ENCODE data around the gene RPL15. TPM values are rescaled to one million over a fixed set of nuclear protein-coding genes. Genes with fewer than 3 reads are reported as not detected.

RPL15 gene
- total RNA-seq, 1 donor from 2014 or later, result 1,411 TPM

DNA sequence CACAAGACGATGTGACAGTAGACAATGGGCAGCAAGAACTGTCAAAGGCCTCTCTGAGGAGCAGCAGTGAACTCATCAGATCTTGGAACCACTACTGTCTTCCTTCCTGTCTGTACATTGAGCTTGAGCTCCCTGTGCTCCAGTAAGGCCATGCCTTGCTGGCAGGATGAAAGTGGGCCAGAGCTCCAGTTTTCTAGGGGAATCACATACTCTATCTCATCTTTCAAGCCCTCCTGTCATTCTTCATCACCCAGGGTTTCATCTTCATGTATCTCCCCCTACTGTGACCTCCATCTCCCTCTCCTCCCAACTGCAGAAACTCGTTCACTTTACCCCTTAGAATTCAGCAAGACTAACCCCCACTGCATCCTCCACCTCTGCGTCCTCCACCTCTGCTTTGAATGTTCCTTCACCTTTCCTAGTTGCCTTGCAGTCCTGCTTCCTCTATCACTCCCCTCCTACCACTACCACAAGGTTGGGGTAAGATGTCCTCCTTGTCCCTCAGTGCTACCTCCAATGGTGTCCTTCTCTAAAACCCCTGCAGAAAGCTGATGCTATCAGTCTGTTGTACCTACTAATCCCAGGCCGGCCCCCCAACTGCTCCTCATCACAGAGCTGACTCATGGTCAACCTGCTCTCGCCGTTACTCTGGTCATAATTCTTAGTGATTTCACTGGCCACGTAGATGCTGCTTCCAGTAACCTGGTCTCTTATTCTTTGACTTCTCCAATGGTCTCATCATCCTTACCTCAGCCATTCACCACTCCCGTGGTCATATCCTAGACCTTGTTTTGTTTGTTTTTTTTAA is 22.5 kb upstream of the RPL15 start:
- no peak for DNase-seq (ENCODE audit: low spot score)
- TF ChIP-seq, protein P1, sequence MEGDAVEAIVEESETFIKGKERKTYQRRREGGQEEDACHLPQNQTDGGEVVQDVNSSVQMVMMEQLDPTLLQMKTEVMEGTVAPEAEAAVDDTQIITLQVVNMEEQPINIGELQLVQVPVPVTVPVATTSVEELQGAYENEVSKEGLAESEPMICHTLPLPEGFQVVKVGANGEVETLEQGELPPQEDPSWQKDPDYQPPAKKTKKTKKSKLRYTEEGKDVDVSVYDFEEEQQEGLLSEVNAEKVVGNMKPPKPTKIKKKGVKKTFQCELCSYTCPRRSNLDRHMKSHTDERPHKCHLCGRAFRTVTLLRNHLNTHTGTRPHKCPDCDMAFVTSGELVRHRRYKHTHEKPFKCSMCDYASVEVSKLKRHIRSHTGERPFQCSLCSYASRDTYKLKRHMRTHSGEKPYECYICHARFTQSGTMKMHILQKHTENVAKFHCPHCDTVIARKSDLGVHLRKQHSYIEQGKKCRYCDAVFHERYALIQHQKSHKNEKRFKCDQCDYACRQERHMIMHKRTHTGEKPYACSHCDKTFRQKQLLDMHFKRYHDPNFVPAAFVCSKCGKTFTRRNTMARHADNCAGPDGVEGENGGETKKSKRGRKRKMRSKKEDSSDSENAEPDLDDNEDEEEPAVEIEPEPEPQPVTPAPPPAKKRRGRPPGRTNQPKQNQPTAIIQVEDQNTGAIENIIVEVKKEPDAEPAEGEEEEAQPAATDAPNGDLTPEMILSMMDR (IDR thresholded peaks at IDR 0.05), result no peak
- Mint-ChIP-seq H3K27ac (ENCODE audit: unreplicated experiment) (no peak overlapping the region), H3K27me3 (ENCODE audit: low read depth) (no peaks in the 10 kb centered on the region), H3K36me3 (ENCODE audit: low read depth) (peaks cover 33% of the 10 kb centered on the region), H3K4me3 (ENCODE audit: unreplicated experiment) (no peak overlapping the region), H3K9me3 (ENCODE audit: low read depth) (no peaks in the 10 kb centered on the region), H3K4me1 (ENCODE audit: low read depth) (no peaks in the 10 kb centered on the region)

DNA sequence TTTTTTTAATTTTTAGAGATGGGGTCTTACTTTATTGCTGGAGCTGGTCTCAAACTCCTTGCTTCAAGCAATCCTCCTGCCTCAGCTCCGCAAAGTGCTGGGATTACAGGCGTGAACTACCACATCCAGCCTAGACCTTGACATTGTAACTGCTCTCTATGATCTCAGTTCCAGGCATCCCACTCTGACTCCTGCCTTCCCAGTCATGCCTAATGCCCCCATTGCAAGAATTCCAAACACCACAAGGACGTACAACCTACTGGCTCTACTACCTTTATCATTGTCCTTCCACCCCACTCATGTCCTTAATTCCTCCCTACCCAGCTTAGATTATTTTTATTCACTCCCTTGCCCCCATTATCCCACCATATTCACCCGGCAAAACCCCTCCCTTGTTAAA is 21.8 kb upstream of the RPL15 start:
- Mint-ChIP-seq H3K4me3 (ENCODE audit: unreplicated experiment) (no peak overlapping the region), H3K4me1 (ENCODE audit: low read depth) (no peaks in the 10 kb centered on the region), H3K36me3 (ENCODE audit: low read depth) (peaks cover 34% of the 10 kb centered on the region), H3K27ac (ENCODE audit: unreplicated experiment) (no peak overlapping the region), H3K9me3 (ENCODE audit: low read depth) (no peaks in the 10 kb centered on the region), H3K27me3 (ENCODE audit: low read depth) (no peaks in the 10 kb centered on the region)
- TF ChIP-seq, protein P1 (IDR thresholded peaks at IDR 0.05), result no peak
- DNase-seq (ENCODE audit: low spot score), result no peak

DNA sequence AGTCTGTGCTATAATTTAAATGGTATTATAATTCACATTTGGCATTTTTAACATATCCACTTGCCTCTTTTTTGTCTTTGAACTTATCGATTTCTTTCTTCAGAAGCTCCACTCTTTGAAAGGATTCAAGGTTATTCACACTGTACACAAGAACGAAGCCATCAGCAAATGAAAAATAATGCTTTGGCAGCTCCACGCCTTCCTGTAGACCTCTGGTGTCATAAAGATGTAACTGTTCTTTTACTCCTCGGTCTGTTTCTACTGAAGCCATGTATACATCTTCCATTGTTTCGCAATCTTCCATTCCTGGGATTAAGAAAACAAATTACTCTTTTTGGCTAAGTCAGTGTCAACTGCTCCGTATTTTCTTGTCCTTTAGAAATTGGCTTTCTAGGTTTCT is 16.2 kb upstream of the RPL15 start:
- H3K4me1 Mint-ChIP-seq (ENCODE audit: low read depth), result no peaks in the 10 kb centered on the region
- DNase-seq (ENCODE audit: low spot score), result no peak
- peaks cover 38% of the 10 kb centered on the region for H3K36me3 Mint-ChIP-seq (ENCODE audit: low read depth)
- H3K4me3 Mint-ChIP-seq (ENCODE audit: unreplicated experiment), result no peak overlapping the region
- H3K27ac Mint-ChIP-seq (ENCODE audit: unreplicated experiment), result no peak overlapping the region
- peaks cover 2% of the 10 kb centered on the region for H3K9me3 Mint-ChIP-seq (ENCODE audit: low read depth)
- TF ChIP-seq, protein P1 (IDR thresholded peaks at IDR 0.05), result peak; percentile 41
- no peaks in the 10 kb centered on the region for H3K27me3 Mint-ChIP-seq (ENCODE audit: low read depth)

DNA sequence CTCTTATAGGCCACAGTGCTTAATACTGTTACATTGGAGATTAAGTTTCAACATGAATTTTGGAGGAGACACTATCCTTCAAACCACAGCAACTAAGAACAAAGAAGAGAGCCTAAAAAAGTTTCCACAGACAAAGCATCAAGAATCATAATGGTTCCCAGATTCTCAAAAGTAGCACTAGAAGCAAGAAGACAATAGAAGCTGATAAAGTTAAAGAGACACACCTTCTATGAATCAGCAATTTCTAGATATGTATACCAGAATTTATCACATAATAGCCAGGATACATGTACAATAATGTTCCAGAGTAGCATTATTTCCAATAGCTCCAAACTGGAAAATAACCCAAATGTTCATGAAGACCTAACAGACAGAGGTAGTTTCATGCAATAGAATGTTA is 12.4 kb upstream of the RPL15 start:
- TF ChIP-seq, protein P1 (IDR thresholded peaks at IDR 0.05), result no peak
- Mint-ChIP-seq H3K4me3 (ENCODE audit: unreplicated experiment) (no peak overlapping the region), H3K27ac (ENCODE audit: unreplicated experiment) (no peak overlapping the region), H3K36me3 (ENCODE audit: low read depth) (peaks cover 19% of the 10 kb centered on the region), H3K4me1 (ENCODE audit: low read depth) (no peaks in the 10 kb centered on the region), H3K9me3 (ENCODE audit: low read depth) (peaks cover 2% of the 10 kb centered on the region), H3K27me3 (ENCODE audit: low read depth) (no peaks in the 10 kb centered on the region)
- DNase-seq (ENCODE audit: low spot score), result no peak

GRCh38 chr3:23909341-23909740 is 7.6 kb upstream of the RPL15 start:
- Mint-ChIP-seq H3K4me3 (ENCODE audit: unreplicated experiment) (no peak overlapping the region), H3K9me3 (ENCODE audit: low read depth) (no peaks in the 10 kb centered on the region), H3K27ac (ENCODE audit: unreplicated experiment) (no peak overlapping the region), H3K4me1 (ENCODE audit: low read depth) (peaks cover 6% of the 10 kb centered on the region), H3K36me3 (ENCODE audit: low read depth) (peaks cover 11% of the 10 kb centered on the region), H3K27me3 (ENCODE audit: low read depth) (no peaks in the 10 kb centered on the region)
- TF ChIP-seq, protein P1 (IDR thresholded peaks at IDR 0.05), result no peak
- DNase-seq (ENCODE audit: low spot score), result no peak

Data from chondrocyte (in vitro differentiated cells).